Midbrain (tissue), 1 donor: ENCODE data around the gene TNFRSF8.
A peak's percentile ranks its signal among the peaks of the same experiment; 100 is the strongest.
"Not testable (repeated sequence)": the region's sequence is repeated elsewhere in the genome, so short reads cannot be mapped to it uniquely, and the experiment has no call there.

Experiments used
- DNase-seq: peaks from one replicate; lab custom pipeline; 2025; lab: John Stamatoyannopoulos, UW

Gene TNFRSF8

DNA sequence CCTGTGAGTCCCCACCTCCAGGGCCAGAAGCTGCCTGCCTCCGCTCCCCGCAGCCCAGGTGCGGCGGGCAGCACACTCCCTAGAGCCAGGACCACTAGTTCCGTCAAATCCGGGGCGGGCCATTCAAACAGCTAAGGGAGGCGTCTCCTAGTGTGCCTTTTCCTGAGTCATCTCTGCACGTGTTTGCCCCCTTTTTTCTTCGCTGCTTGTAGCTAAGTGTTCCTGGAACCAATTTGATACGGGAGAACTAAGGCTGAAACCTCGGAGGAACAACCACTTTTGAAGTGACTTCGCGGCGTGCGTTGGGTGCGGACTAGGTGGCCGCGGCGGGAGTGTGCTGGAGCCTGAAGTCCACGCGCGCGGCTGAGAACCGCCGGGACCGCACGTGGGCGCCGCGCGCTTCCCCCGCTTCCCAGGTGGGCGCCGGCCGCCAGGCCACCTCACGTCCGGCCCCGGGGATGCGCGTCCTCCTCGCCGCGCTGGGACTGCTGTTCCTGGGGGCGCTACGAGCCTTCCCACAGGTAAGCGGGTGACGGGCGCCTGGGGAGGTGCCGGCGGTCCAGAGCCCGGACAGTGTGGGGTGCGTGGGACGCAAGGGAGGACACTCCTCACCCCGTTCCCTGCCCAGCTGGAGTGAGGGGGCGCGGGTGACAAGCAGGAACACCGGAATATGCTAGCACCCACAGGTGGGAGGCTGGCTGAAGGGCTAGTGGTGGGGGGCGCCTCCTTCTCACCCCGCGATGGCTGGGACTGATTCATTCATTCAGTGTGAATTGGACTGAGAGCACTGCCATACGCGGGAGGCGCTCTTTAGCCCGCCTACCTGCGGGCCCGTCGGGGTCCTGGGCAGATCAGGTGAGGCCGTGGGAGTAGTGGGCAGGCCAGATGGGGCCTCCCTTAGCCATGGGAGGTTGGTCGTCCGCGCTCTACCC, at the start of gene TNFRSF8:
Gene TNFRSF8 (plus strand): TSS at position 163 of the 932 bp plus-strand sequence. CDS start 296 bp downstream, at position 459.
- no peak for DNase-seq

DNA sequence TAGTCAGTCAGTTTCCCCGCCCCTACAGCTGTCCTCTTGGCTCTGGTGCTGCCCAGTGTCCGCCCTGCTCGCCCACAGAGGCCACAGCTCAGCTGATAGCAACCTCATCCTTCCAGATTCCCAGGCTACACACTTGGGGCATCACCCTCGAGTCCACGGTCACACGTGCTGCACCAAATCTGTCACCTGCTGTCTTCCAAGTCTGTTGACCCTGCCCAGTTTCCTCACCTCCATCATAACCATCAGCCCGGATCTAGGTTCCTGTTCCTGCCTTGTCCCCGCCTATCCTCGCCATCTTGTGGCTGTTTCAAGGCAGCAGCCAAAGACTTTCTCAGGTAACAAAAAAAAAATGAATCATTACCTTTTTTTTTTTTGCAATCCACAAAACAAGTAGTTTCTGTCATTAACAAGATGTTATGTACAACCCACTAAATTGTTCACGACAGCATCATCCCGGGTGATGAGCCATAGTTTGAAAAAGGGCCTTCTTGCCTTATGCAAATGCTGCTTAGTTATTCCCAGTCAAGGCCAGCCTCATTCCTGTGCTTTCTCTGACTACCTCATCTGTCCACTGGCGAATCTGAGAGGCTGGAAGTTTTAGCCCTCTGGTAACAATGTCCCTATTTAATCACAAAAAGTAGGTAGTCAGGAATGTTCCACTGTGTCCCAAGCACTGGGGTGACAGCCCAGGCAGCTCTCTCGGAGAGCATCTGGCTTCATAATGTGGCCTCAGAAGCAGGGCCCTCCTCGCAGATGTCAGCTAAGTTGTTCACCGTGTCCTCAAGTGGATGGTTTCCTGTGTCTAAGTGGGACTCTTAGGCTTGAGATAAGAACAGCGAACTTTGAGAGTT, 48.7 kb upstream of the TNFRSF8 start:
- DNase-seq = no peak

DNA sequence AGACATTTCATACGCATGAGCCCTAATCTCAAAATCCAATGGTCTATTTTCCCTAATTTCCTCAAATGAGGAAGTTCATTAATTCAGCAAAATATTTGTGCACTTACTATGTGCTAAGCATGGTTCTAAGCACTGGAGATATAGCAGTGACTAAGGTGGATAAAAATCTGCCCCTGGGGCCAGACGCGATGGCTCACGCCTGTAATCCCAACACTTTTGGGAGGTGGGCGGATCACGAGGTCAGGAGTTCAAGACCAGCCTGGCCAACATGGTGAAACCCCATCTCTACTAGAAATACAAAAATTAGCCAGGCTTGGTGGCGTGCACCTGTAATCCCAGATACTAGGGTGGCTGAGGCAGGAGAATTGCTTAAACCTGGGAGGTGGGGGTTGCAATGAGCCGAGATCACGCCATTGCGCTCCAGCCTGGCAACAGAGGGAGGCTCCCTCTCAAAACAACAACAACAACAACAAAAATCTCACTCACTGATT, 48.1 kb upstream of the TNFRSF8 start:
- DNase-seq = no peak

DNA sequence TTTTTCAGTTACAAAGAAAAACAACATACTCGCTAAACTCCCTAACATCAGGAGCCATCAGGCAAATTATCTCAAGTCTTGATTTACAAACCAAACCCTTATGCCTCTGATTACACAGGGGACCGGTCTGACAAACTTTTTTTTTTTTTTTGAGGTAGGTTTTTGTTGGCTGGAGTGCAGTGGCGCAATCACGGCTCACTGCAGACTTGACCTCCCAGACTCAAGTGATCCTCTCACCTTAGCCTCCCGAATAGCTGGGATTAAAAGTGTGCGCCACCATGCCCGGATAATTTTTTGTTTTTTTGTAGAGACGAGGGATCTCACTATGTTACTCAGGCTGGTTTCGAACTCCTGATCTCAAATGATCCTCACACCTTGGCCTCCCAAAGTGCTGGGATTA, 47.6 kb upstream of the TNFRSF8 start:
- no peak for DNase-seq

DNA sequence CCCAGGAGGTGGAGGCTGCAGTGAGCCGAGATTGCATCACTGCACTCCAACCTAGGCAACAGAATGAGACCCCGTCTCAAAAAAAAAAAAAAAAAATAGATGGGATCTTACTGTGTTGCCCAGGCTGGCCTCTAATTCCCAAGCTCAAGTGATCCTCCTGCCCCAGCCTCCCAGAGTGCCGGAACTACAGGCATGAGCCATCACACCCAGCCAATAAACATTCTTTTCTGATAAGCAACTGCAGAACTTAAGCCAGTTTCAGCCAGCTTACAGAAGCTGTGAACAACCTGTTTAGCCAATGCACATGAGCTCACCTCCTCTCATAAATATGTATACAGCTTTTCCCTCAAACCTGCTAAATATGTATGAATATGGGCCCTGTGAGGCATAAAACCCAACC, 46.9 kb upstream of the TNFRSF8 start:
- no peak for DNase-seq

DNA sequence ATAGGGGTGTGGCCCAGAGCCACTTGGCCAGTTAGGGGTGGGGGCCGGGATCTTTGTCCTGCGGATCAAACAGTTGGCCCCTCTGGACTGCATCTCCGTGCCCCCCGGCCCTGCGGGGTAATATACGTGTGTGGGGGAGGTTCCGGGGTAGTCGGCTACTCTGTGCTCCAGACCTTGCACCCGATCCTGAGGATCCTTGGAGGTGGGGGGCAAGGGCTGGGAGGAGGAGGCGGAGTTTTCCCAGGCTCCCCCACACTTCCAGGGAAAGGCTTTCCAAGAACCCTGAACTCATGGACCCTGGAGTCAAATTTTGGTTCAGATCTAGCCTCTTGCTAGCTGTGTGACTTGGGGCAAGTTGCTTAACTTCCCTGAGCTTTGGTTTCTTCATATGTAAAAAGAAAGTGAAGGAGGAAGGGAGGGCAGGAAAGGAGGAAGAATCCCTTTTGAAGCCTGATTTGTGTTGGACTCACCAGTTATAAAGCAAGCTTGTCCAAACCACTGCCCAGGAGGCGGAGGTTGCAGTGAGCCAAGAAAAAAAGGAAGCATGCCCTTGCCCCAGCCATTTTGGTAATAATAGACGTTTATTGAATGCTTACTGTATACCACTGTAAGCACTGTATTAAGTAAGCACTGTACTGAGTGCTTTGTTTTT, 43.1 kb upstream of the TNFRSF8 start:
- no peak for DNase-seq

DNA sequence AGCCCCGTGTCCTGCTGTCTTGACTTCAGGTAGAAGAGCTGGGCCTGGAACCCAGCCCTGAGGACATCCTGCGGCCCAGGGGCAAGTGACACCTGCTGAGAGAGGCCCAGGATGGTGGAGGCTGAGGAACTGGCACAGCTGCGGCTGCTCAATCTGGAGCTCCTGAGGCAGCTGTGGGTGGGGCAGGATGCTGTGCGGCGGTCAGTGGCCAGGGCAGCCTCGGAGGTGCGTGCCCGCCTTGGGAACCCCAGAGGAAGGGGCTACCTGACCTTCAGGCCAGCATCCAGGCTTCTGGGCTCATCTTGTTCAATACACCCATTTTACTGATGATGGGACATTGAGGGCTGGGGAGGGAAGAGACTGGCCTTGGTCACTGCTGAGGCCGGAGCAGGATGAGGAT, 41.5 kb upstream of the TNFRSF8 start:
- DNase-seq = no peak

DNA sequence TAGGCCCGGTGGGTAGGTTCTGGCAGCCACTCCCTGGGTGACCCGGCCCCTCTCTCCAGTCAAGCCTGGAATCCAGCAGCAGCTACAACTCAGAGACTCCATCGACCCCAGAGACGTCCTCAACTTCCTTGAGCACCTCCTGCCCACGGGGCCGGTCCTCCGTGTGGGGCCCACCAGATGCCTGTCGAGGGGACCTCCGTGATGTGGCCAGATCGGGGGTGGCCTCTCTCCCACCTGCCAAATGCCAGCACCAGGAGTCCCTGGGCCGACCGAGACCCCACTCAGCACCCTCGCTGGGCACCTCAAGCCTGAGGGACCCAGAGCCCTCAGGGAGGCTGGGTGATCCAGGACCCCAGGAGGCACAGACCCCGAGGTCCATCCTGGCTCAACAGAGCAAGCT, 41.1 kb upstream of the TNFRSF8 start:
- no peak for DNase-seq

DNA sequence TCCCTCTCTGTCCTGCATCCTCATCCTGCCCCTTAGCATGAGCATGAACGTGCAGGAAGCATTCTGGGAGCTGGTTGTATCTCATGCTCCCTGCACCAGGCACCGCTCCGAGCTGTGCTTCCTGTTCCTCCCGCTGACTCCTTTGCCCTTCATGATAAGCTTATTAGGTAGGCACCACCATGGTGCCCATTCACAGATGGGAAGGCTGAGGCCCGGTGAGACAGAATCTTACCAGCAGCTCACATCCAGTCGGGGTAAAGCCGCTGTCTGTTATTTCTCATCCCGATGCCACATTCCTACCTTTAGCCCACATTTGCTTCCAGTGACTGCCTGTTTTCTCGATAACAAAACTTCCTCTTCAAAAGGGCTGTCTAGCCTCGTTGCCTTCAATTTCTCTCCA, 36.5 kb upstream of the TNFRSF8 start:
- DNase-seq = no peak

DNA sequence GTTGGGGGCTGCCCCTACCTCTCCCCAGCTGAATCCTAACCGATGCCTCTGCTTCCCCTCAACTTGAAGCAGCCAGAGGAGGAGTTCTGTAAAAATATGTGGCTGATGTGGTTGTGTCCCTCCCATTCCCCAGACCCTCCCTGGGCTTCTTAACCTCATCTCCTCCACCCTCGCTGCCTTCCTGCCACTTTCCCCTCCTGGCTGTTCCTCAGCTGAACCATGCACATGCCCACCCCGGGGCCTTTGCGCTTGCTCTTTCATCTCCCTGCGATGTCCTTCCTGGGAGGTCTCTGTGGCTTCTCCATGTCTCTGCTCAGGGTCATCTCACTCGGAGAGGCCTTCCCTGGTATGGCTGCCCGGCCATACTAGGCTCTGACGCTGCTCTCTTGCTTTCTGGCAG, 34.9 kb upstream of the TNFRSF8 start:
- DNase-seq = no peak

DNA sequence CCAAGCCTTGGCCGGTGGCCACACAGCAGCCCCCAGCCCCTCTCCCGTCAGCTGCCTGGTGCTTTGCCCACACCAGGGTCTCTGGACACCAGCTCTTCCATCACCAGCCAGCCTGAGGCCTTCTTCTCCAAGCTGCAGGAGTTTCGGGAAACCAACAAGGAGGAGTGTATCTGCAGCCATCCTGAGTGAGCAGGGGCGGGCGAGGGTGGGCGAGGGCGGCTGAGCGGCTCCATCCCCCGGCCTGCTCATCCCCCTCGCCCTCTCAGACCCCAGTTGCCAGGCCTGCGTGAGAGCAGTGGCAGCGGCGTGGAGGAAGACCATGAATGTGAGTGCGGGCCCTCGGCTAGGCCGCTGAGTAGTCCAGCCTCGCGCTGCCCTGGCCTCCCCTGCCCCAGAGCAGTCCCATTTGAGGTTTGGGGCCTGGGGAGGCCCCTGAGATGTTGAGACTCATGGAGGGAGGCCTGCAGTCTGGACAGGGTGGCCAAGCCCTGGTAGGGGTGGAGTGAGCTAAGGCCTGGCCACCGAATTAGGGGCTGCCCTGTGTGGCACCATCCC, 34.1 kb upstream of the TNFRSF8 start:
- no peak for DNase-seq

DNA sequence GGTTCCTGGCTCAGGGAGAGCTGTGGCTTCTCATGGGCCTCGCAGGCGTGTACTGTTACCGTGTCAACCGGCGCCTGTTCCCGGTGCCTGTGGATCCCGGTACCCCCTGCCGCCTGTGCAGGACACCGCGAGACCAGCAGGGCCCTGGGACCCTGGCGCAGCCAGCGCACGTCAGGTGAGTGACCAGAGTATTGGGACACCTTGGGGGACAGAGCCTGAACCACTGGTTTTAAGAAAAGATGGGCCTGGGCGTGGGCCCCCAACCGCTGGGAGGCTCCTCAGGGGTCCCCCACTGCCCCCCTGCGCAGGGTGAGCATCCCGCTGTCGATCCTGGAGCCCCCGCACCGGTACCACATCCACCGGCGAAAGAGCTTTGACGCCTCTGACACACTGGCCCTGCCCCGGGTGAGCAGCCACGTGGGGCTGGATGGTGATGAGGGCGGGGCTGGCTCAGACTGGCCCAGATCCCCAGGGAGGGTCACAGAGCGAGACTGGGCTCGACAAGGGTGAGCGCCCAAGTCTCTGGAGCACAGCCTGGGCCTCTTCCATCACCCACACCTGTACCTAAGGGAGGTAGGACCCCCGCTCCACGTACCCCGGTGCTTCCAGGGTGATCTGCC, 33.3 kb upstream of the TNFRSF8 start:
- no peak for DNase-seq

DNA sequence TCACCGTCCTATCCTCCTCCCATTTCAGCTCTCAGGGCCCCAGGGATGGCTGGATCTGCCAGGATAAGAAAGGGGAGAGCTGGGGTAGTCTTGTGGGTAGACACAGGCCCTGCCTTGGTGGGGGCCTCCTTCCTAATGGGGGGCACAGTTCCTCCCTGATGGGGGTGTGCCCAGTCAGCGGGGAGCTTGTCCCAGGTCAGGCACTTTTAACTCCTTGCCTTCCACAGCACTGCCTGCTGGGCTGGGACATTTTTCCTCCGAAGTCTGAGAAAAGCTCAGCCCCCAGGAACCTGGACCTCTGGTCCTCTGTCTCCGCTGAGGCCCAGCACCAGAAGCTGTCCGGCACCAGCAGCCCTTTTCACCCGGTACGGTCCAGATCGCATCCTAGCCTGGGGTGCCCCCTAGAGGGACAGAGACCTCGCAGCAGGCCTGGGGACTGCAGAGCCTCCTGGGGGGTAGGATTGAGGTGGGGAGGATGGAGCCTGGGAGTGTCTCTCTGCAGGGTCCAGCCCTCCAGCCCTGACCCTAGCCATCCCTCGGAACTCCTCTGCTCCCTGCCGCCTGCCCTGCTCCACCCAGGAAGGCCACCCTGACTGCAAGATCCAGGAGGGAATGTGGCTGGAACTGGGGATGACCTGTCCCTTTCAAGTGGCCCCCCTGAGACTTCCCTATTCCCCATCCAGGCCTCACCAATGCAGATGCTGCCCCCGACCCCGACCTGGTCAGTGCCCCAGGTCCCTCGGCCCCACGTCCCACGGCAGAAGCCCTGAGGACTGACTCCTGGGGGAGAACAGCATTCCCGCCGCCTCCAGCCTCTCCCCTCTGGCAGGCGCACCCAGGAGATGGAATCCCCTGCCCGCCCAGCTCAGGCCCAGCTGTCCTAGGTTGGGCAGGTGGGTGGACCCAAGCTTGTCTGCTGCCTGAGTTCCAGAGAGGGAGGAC, 31.8 kb upstream of the TNFRSF8 start:
- peak; percentile 27 for DNase-seq

DNA sequence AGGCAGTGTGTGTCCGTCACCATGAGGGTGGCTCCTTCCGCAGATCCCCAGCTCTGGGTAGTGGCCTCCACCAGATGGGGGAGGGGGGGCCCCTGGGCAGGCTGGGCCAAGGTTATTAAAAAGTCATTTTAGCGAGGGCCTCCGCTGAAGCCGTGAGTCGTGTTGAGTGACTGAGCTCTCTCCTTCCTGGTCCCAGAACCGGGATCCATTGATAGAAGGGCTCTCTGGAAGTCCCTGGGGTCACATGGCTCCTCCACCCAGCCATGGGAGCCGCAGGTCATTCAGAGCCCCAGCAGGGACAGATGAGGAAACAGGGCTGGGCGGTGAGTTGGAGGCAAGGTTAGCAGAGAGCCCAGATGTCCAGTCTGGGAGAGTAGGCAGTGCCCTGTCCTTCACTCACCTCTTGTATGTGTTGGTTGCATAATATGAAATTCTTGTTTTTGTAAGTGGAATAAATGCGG, 30.9 kb upstream of the TNFRSF8 start:
- no peak for DNase-seq

DNA sequence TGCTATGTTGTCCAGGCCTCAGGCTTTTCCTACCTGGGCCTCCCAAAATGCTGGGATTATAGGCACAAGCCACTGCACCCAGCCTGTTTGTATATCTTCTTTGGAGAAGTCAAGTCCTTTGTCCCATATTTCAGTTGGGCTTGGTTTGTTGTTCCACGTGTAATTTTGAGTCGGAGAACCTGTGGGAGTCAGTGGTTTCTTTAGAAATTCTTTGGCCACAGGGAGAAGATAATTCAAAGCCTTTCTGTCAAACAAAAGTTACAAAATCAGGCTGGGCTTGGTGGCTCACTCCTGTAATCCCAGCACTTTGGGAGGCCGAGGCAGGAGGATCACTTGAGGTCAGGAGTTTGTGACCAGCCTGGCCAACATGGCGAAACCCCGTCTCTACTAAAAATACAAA, 29.7 kb upstream of the TNFRSF8 start:
- not testable (repeated sequence) for DNase-seq

DNA sequence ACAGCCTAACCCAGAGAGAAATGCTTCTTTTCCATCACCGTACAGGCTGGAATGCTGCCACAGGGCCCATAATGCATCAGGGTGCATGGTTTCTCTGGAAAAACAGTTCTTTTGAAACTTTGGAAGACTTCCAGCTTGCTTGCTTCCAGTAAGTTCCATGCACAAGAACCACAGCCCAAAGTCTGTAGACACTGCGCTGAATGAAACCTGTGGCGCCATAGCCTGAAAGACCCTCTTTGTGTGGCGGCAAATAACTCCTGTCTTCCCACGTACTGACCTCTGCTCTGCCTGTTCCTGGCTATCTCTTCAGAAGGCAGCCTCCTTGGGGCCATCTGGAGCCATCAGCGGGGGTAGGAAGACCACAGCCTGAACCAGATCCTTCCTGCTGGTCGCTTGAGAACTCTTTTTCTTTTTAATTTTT, 28.7 kb upstream of the TNFRSF8 start:
- peak; percentile 37 for DNase-seq

DNA sequence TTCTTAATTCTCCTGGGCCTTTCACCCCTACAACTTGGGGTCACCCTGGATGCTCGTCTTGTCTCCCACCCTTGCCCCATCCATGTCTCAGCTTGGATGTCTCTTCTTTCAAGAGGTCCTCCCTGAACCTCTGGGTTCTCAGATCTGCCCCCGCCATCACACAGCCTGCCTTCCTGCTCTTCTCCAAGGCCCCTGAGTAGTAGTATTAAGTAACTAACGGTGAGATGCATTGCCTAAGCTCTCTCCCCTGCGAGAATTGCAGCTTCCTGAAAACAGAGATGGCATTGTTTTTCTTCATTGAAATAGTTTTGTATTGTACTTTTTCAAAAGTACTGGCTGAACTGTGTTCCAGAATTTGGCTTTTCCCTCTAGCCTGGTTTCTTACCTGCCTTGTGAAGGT, 27.8 kb upstream of the TNFRSF8 start:
- DNase-seq = no peak

DNA sequence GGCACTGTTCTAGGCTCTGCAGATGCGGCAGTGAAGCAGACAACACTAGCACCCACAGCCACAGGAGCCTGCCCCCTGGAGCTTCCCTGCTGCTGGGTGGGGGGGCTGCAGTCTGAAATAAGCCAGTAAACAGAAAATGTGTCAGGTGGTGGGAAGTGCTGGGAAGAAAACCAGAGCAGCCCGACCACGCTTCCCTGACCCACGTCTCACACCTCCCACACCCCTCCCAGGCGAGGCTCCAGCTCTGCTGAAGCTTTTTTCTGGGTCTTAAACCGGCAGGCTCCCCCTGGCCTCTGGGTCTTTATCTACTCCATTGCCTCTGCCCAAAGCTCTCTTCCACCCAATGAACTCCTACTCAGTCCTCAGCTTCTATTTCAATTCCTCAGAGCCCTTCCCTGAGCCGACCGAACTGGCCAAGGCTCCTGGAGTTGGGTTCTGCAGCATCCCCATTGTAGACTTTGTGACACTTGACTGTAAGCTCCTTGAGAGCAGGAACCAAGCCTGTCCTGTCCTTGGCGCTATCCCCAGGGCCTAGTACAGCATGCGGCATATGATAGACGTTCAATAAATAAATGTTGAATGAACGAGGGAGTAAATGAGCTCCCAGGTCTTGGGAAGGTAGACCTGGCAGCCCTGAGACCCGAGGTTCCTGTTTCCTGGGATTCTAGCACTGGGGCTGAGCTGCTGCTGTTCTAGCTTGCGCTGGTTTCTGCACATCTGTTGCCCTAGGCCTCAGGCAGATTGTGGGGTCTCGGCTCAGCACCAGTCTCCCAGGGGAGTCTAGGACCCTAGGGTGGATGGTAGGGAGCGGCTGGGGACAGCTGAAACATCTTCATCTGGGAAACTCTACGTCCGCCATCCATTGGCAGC, 25.4 kb upstream of the TNFRSF8 start:
- no peak for DNase-seq
